Adipocyte (in vitro differentiated cells): ENCODE data around the gene ELOA.
A peak's percentile ranks its signal among the peaks of the same experiment; 100 is the strongest.
"Not testable (repeated sequence)": the region's sequence is repeated elsewhere in the genome, so short reads cannot be mapped to it uniquely, and the experiment has no call there.

Experiments used
- DNase-seq: peaks from one replicate; pipeline ENCODE4 v3.0.0-alpha.2; 2015; ENCODE audit warnings: low read depth
- H3K27me3 ChIP-seq: replicated peaks from 2 replicates; pipeline ENCODE4 v1.7.0; 2013; ENCODE audit warnings: mild to moderate bottlenecking, low read length, moderate library complexity; ENCODE audit not compliant: control insufficient read depth, insufficient read depth
- H3K36me3 ChIP-seq: 2 replicates; pipeline ENCODE4 v1.7.0; 2013; ENCODE audit warnings: low read length, mild to moderate bottlenecking, moderate library complexity; ENCODE audit not compliant: control insufficient read depth, insufficient read depth, severe bottlenecking
- H3K4me1 ChIP-seq: 2 replicates; pipeline ENCODE4 v1.7.0; 2013; ENCODE audit warnings: mild to moderate bottlenecking, low read length, moderate library complexity; ENCODE audit not compliant: control insufficient read depth, insufficient read depth
- H3K4me3 ChIP-seq: 2 replicates; pipeline ENCODE4 v1.7.0; 2013; ENCODE audit warnings: mild to moderate bottlenecking, low read length, moderate library complexity
- H3K9ac ChIP-seq: 2 replicates; pipeline ENCODE4 v1.7.0; 2013; ENCODE audit warnings: mild to moderate bottlenecking, low read length, moderate library complexity
- H3K9me3 ChIP-seq: 2 replicates; pipeline ENCODE4 v1.7.0; 2013; ENCODE audit warnings: mild to moderate bottlenecking, low read length, moderate library complexity; ENCODE audit not compliant: control insufficient read depth

The ELOA gene

DNA sequence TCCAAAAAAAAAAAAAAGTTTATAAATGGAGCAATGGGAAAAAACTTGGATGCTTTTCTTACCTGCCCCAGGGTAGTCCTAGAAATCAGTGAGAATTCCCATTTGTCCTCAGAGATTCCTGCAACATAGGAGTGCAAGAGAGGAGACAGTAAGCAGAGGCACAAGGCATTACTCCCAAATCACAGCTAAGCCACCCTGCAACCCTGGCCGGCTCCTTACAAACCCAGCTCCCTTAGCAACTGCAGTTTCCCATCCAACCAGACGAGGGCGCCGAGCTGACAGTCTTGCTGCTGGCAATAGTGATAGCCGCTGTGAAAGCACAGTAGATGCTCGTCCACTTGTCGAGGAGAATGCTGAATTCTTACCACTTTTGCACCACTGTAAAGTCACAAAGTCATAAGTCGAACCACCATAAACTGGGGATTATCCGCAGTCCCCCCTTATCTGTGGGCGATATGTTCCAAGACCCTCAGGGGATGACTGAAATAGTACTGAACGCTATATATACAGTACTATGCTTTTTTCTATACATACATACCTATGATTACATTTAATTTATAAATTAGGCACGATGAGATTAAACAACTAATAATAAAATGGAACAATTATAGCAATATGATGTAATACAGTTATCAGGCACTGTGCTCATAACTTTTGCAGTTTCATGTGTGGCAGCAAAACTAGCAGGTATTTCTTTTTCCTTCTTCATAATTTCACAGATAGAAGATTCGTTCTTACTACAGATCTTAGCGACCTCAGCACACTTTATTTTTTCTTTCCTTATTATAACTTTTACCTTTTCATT lies 29.0 kb downstream of the ELOA start:
- Histone ChIP-seq H3K27me3 (no peaks in the 10 kb centered on the region), H3K9me3 (no peaks in the 10 kb centered on the region), H3K4me1 (peaks cover 2% of the 10 kb centered on the region), H3K4me3 (no peak overlapping the region), H3K9ac (no peak overlapping the region), H3K36me3 (peaks cover 13% of the 10 kb centered on the region)
- peak; percentile 94 for DNase-seq

DNA sequence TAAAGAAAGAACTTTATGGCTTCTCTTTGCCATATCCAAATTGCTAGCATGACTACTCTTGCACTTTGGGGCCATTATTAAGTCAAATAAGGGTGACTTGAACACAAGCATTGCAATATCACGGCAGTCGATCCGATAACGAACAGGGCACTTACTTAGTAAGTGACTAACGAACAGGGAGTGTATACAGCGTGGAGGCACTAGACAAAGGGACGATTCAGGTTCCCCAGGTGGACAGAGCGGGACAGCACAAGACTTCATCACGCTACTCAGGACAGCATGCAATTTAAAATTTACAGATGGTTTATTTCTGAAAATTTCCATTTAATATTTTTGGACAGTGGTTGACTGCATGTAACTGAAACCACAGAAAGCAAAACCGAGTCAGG lies 29.6 kb downstream of the ELOA start:
- Histone ChIP-seq H3K9ac (no peak overlapping the region), H3K36me3 (peaks cover 8% of the 10 kb centered on the region), H3K27me3 (no peaks in the 10 kb centered on the region), H3K9me3 (no peaks in the 10 kb centered on the region), H3K4me3 (no peak overlapping the region), H3K4me1 (peaks cover 4% of the 10 kb centered on the region)
- DNase-seq: no peak

DNA sequence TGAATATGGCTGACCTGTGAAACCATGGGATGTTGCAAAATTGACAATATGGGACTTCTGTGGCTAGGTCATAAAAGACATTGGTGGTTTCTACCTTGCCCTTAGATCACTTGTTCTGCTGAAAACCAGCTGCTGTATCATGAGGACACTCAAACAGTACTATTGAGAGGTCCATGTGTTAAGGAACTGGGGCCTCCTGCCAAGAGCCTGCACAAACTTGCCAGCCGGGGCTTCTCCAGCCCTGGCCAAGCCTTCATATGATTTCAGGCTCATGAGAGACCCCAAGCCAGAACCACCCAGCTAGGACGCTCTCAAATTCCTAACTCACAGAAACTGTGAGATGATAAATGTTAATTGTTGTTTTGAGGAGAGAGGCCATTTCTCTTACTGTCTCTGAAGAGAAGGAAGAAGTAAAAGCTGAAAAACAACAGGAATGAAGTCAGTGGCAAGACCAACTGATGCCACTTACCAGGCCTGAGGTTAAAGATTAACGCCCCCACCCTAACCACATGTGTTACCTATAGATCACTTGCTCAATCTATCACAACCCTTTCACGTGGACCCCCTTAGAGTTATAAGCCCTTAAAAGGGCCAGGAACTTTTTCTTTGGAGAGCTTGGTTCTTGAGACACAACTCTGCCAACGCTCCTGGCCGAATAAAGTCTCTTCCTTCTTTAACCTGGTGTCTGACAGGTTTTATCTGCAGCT lies 31.1 kb downstream of the ELOA start:
- Histone ChIP-seq H3K9ac (no peak overlapping the region), H3K36me3 (no peaks in the 10 kb centered on the region), H3K4me3 (no peak overlapping the region), H3K4me1 (peaks cover 10% of the 10 kb centered on the region), H3K9me3 (no peaks in the 10 kb centered on the region), H3K27me3 (no peaks in the 10 kb centered on the region)
- no peak for DNase-seq

DNA sequence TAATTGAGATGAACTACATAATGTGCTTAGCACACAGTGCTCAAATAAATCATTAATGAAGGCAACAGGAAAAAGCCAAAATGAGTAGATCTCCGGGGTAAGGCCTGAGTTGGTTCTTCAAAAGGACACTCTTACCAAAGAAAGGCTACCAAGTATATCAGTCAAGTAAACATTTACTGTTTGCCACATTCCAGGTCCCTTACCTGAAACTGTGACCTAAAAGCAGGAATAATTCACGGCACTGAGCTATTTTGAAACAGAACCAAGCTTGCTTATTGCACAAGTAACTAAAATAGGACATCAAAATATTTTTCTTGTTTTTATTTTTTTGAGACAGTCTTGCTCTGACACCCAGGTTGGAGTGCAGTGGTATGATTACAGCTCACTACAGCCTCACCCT lies 32.9 kb downstream of the ELOA start:
- H3K36me3 ChIP-seq: no peaks in the 10 kb centered on the region
- H3K27me3 ChIP-seq: no peaks in the 10 kb centered on the region
- no peak overlapping the region for H3K9ac ChIP-seq
- H3K4me1 ChIP-seq: peaks cover 21% of the 10 kb centered on the region
- H3K9me3 ChIP-seq: no peaks in the 10 kb centered on the region
- no peak for DNase-seq
- no peak overlapping the region for H3K4me3 ChIP-seq

DNA sequence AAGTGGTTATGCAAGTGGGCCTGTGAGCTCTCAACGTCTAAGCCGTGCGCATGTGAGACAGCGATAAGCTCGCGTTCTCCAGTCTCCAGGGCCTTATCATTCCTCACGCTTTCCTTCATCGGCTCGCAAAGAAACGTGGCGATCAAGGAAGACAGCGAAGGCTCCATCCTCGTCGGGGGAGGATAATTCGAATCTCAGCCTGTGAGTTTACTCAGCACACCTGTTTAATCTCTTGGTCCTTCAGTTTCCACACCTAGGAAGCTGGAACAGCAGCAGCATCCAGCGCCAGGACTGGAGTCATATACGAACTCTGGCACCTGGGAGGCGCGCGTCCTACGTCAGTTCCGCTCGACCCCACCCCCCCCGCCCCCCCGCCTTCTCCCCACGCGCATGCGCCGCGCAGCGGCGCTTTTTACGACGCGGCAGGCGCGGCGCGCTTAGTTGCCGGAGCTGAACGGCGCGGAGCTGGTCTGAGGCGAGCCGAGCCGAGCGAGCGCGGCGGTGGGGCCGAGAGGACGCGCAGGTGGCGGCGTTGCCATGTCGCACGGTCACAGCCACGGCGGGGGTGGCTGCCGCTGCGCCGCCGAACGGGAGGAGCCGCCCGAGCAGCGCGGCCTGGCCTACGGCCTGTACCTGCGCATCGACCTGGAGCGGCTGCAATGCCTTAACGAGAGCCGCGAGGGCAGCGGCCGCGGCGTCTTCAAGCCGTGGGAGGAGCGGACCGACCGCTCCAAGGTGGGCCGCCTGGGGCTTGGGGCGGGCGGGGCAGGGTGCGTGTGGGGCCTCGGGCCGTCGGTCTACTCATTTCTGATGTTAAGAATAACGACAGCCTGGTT lies 34.9 kb downstream of the ELOA start, which contains the start of gene PITHD1:
Gene PITHD1, plus strand, starts transcription at position 440 of the 836 bp plus-strand sequence. Its CDS starts 98 bp downstream, at position 538.
- H3K4me3 ChIP-seq: peak within 1 kb of the TSS; percentile 99
- H3K27me3 ChIP-seq: no peaks in the 10 kb centered on the region
- peak; percentile 92 for DNase-seq
- peak within 1 kb of the TSS; percentile 92 for H3K9ac ChIP-seq
- no peaks in the 10 kb centered on the region for H3K9me3 ChIP-seq
- peaks cover 21% of the 10 kb centered on the region for H3K4me1 ChIP-seq
- peaks cover 7% of the 10 kb centered on the region for H3K36me3 ChIP-seq

DNA sequence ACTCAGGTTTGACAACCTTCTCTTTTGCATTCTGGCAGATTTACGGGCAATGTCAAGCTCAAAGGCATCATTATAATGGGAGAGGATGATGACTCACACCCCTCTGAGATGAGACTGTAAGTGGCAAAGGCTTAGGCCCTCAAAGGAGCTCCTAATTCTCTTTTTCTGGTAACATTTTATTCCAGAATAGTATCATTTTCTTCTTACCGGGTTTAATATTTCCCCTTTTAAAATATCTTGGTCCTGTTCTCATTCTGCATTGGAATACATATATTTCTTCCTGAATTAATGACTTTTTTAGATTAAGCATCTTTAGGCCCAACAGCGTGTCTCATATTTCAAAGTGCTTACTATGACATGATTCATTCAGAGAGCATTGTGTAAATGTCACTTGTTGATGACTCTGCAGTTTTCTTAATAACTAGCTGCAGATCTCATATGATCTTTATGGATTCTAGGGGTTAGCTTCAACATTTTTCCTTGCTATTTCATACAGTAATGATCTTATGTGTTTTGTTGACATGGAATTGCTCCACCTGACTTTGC lies 36.6 kb downstream of the ELOA start:
- Histone ChIP-seq H3K27me3 (no peaks in the 10 kb centered on the region), H3K4me1 (peaks cover 21% of the 10 kb centered on the region), H3K4me3 (peak overlapping the region; percentile 99), H3K9me3 (no peaks in the 10 kb centered on the region), H3K36me3 (peaks cover 16% of the 10 kb centered on the region), H3K9ac (no peak overlapping the region)
- peak; percentile 65 for DNase-seq

DNA sequence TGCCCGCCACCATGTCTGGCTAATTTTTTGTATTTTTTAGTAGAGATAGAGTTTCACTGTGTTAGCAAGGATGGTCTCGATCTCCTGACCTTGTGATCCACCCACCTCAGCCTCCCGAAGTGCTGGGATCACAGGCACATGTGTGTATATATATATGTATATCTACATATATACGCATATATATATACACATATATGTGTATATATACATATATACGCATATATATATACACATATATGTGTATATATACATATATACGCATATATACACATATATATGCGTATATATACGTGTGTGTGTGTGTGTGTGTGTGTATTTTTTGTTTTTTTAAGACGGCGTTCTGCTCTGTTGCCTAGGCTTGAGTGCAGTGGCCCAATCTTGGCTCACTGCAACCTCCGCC lies 39.9 kb downstream of the ELOA start:
- H3K27me3 ChIP-seq, DNase-seq, H3K9ac ChIP-seq, H3K9me3 ChIP-seq, H3K4me3 ChIP-seq: not testable (repeated sequence)
- Histone ChIP-seq H3K4me1 (peaks cover 18% of the 10 kb centered on the region), H3K36me3 (peaks cover 44% of the 10 kb centered on the region)

DNA sequence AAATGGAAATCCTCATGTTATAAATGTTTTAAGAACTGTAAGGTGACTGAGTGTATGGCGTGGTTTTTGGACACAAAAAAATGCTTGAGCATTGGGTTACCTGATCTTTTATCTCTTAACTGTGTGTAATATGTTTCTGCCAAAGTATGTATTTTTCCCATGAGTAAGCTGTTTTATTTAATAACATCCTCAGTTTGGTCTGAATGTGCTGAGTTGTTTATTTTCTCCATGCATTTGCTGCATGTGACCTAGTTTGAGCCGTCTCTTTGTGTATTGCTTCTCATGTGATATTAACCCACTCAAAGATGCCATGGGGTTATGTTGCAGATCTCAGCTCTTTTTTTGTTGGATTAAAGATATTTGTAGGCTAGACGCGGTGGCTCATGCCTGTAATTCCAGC lies 41.6 kb downstream of the ELOA start:
- Histone ChIP-seq H3K27me3 (no peaks in the 10 kb centered on the region), H3K9me3 (no peaks in the 10 kb centered on the region), H3K4me3 (no peak overlapping the region), H3K4me1 (peaks cover 6% of the 10 kb centered on the region), H3K9ac (no peak overlapping the region), H3K36me3 (peaks cover 44% of the 10 kb centered on the region)
- DNase-seq: no peak

DNA sequence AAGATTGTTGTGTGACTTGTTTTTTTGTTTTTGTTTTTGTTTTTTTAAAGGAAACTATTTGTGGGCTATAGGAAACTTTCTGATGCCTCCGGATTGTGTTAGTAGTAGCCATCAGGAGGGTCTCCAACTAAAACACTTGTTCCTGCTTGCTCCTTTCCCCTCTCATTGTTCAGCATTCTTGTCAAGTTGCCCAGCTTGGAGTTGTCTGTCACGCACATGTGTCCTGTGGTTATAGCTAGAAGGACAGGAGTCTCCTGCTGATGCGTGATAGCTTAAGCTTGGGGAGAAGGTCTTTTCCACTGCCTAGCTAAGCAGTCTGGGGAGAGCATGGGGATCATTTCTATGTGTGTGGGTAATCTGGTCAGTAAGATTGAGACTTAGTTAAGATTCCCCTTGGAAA lies 44.4 kb downstream of the ELOA start:
- Histone ChIP-seq H3K9me3 (no peaks in the 10 kb centered on the region), H3K36me3 (peaks cover 37% of the 10 kb centered on the region), H3K27me3 (no peaks in the 10 kb centered on the region), H3K9ac (no peak overlapping the region), H3K4me1 (peaks cover 15% of the 10 kb centered on the region), H3K4me3 (no peak overlapping the region)
- no peak for DNase-seq

DNA sequence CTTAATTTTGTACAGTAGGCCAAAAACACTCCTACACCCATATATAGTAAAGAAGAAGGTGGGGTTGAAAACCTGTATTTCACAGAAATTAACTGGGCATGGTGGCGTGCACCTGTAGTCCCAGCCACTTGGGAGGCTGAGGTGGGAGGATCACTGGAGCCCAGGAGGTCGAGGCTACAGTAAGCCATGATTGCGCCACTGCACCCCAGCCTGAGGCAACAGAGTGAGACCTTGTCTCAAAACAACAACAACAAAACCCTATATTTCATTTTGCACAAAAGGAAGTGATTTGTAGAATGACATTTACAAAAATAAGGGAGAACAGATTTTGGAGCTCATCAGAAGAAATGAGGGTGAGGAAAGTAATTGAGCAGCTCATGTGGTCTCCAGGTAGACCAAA lies 45.4 kb downstream of the ELOA start:
- no peaks in the 10 kb centered on the region for H3K9me3 ChIP-seq
- H3K36me3 ChIP-seq: peaks cover 37% of the 10 kb centered on the region
- no peaks in the 10 kb centered on the region for H3K27me3 ChIP-seq
- peaks cover 15% of the 10 kb centered on the region for H3K4me1 ChIP-seq
- H3K9ac ChIP-seq: no peak overlapping the region
- no peak for DNase-seq
- no peak overlapping the region for H3K4me3 ChIP-seq
